Occipital lobe (tissue), 1 donor: ENCODE measurements around the gene SUMF1. TPM values are rescaled to one million over a fixed set of nuclear protein-coding genes. Genes with fewer than 3 reads are reported as not detected.

Experiments used
- total RNA-seq: library from RNA; depleted of rRNA; stranded (reverse); fragments of >200 nt; gene quantifications from one replicate; pipeline ENCODE4 v1.2.3, GENCODE V29; 2014

The SUMF1 gene
- total RNA-seq, 1 donor from 2014 or later = 36.8 TPM

Other genes starting within 250 kb of the SUMF1 start
- 41.5 TPM for gene SETMAR, start 163.9 kb downstream of the SUMF1 start, total RNA-seq
- gene ITPR1, start 26.1 kb upstream of the SUMF1 start, total RNA-seq = 136 TPM